ENCODE data around the gene SEMA7A. TPM values are rescaled to one million over a fixed set of nuclear protein-coding genes. Genes with fewer than 3 reads are reported as not detected.

SEMA7A gene
- total RNA-seq, 1 donor from 2014 or later, result 5.5 TPM

GRCh38 chr15:74453925-74454763 lies 20.4 kb upstream of the SEMA7A start:
- no peak overlapping the region for H3K27ac ChIP-seq
- H3K27me3 ChIP-seq, result no peaks in the 10 kb centered on the region
- no peak overlapping the region for H3K4me3 ChIP-seq
- H3K4me1 ChIP-seq, result no peaks in the 10 kb centered on the region
- no peaks in the 10 kb centered on the region for H3K9me3 ChIP-seq
- TF ChIP-seq CTCF (IDR thresholded peaks at IDR 0.05), result no peak
- intact Hi-C loops (cut with DNase I), result no loop called here
- H3K36me3 ChIP-seq, result peaks cover 45 to 85% of the 10 kb centered on the region in 2 donors
- no peak for DNase-seq (ENCODE audit: low spot score in 2 of 2)

- Histone ChIP-seq H3K27ac (no peak overlapping the region), H3K36me3 (peaks cover 62 to 95% of the 10 kb centered on the region in 2 donors), H3K4me3 (no peak overlapping the region), H3K4me1 (no peaks in the 10 kb centered on the region), H3K27me3 (no peaks in the 10 kb centered on the region), H3K9me3 (no peaks in the 10 kb centered on the region)
- intact Hi-C loops (cut with DNase I), result no loop called here
- TF ChIP-seq CTCF (IDR thresholded peaks at IDR 0.05), result no peak
- no peak for DNase-seq (ENCODE audit: low spot score in 2 of 2)
Observed at GRCh38 chr15:74451861-74452835, 18.4 kb upstream of the SEMA7A start.

GRCh38 chr15:74451322-74451721 lies 17.6 kb upstream of the SEMA7A start:
- intact Hi-C loops (cut with DNase I), result no loop called here
- Histone ChIP-seq H3K4me3 (no peak overlapping the region), H3K27ac (no peak overlapping the region), H3K9me3 (no peaks in the 10 kb centered on the region), H3K36me3 (peaks cover 59 to 95% of the 10 kb centered on the region in 2 donors), H3K4me1 (no peaks in the 10 kb centered on the region), H3K27me3 (no peaks in the 10 kb centered on the region)
- TF ChIP-seq CTCF (IDR thresholded peaks at IDR 0.05), result no peak
- DNase-seq (ENCODE audit: low spot score in 2 of 2), result no peak

- intact Hi-C loops (cut with DNase I), result no loop called here
- H3K27me3 ChIP-seq, result no peaks in the 10 kb centered on the region
- DNase-seq (ENCODE audit: low spot score in 2 of 2), result no peak
- no peak overlapping the region for H3K27ac ChIP-seq
- no peak overlapping the region for H3K4me3 ChIP-seq
- peaks cover 62 to 92% of the 10 kb centered on the region in 2 donors for H3K36me3 ChIP-seq
- no peaks in the 10 kb centered on the region for H3K9me3 ChIP-seq
- no peaks in the 10 kb centered on the region for H3K4me1 ChIP-seq
- no peak for TF ChIP-seq CTCF (IDR thresholded peaks at IDR 0.05)
Observed at GRCh38 chr15:74449643-74450205, 16.0 kb upstream of the SEMA7A start.

- H3K4me3 ChIP-seq, result no peak overlapping the region
- H3K4me1 ChIP-seq, result no peaks in the 10 kb centered on the region
- no peak overlapping the region for H3K27ac ChIP-seq
- TF ChIP-seq CTCF (IDR thresholded peaks at IDR 0.05), result no peak
- intact Hi-C loops (cut with DNase I), result no loop called here
- H3K36me3 ChIP-seq, result peaks cover 58 to 85% of the 10 kb centered on the region in 2 donors
- no peaks in the 10 kb centered on the region for H3K9me3 ChIP-seq
- no peak for DNase-seq (ENCODE audit: low spot score in 2 of 2)
- no peaks in the 10 kb centered on the region for H3K27me3 ChIP-seq
Observed at GRCh38 chr15:74449095-74449494, 15.3 kb upstream of the SEMA7A start.
